HepG2 (cell line): Measurements from ENCODE around the gene SLC25A1.

Source experiments
- CENPBD1 ChIP-seq: sonication (generic); formaldehyde crosslinking; IDR thresholded peaks from 2 replicates; pipeline ENCODE4 v1.8.0; 2022; ENCODE audit warnings: missing genetic modification reagents, low read depth, mild to moderate bottlenecking, borderline replicate concordance
- EP300 ChIP-seq, 3 experiments: sonication (generic) in 1 of 3; formaldehyde crosslinking in 1 of 3; IDR thresholded peaks; 2 replicates each; pipeline versions ENCODE4 v1.5.1 to v1.6.1; 2011 to 2020; ENCODE audit warnings: low read depth in 2 of 3, low read length in 2 of 3, borderline replicate concordance in 1 of 3, improper control_type of control experiment in 1 of 3, mild to moderate bottlenecking in 1 of 3, missing genetic modification reagents in 1 of 3, moderate library complexity in 1 of 3
- GTF2F1 ChIP-seq: fragments of 150-350 bp; IDR thresholded peaks from 2 replicates; pipeline ENCODE4 v1.6.1; 2014; ENCODE audit warnings: low read length
- MYNN ChIP-seq: sonication (generic); formaldehyde crosslinking; IDR thresholded peaks from 2 replicates; pipeline ENCODE4 v1.4.0; 2020; ENCODE audit warnings: mild to moderate bottlenecking, low read depth, missing genetic modification reagents
- RELA ChIP-seq: sonication (generic); formaldehyde crosslinking; IDR thresholded peaks from 2 replicates; pipeline ENCODE4 v1.4.0; 2020; ENCODE audit warnings: missing genetic modification reagents
- RFX1 ChIP-seq: fragments of 450-650 bp; IDR thresholded peaks from 2 replicates; pipeline ENCODE4 v1.6.1; 2017
- SAFB2 ChIP-seq: sonication (generic); formaldehyde crosslinking; IDR thresholded peaks from 2 replicates; pipeline ENCODE4 v1.5.1; 2020; ENCODE audit warnings: missing genetic modification reagents, low read depth, mild to moderate bottlenecking, borderline replicate concordance
- USF2 ChIP-seq, 2 experiments: sonication (generic) in 1 of 2; formaldehyde crosslinking in 1 of 2; IDR thresholded peaks; 2 replicates each; pipeline versions ENCODE4 v1.5.1 to v1.6.1; 2011 to 2020; ENCODE audit warnings: borderline replicate concordance in 1 of 2, low read depth in 1 of 2, low read length in 1 of 2, mild to moderate bottlenecking in 1 of 2, missing genetic modification reagents in 1 of 2, moderate library complexity in 1 of 2
- ZNF609 ChIP-seq: sonication (generic); formaldehyde crosslinking; IDR thresholded peaks from 2 replicates; pipeline ENCODE4 v1.4.0; 2020; ENCODE audit warnings: mild to moderate bottlenecking, missing genetic modification reagents, borderline replicate concordance
- ZNF703 ChIP-seq: sonication (generic); formaldehyde crosslinking; IDR thresholded peaks from 2 replicates; pipeline ENCODE4 v1.5.1; 2020; ENCODE audit warnings: missing genetic modification reagents, mild to moderate bottlenecking, moderate library complexity, borderline replicate concordance
- ZSCAN20 ChIP-seq: sonication (generic); formaldehyde crosslinking; IDR thresholded peaks from 2 replicates; pipeline ENCODE4 v1.4.0; 2020; ENCODE audit warnings: missing genetic modification reagents, mild to moderate bottlenecking, borderline replicate concordance

GRCh38 chr22:19169002-19169946, 9.3 kb downstream of the SLC25A1 start:
- no peak for TF ChIP-seq RELA (CRISPR knock-in tag)
- no peak for TF ChIP-seq GTF2F1
- TF ChIP-seq ZSCAN20 (CRISPR knock-in tag): no peak
- no peak for TF ChIP-seq MYNN (CRISPR knock-in tag)
- TF ChIP-seq USF2 (IDR thresholded peaks at IDR 0.05; ENCODE audit: low read depth, low read length): no peak
- no peak for TF ChIP-seq USF2 (CRISPR knock-in tag; IDR thresholded peaks at IDR 0.05; ENCODE audit: borderline replicate concordance)
- TF ChIP-seq ZNF609 (CRISPR knock-in tag): no peak
- no peak for TF ChIP-seq RFX1
- no peak for TF ChIP-seq SAFB2 (CRISPR knock-in tag)
- TF ChIP-seq CENPBD1 (CRISPR knock-in tag): no peak
- TF ChIP-seq EP300 (IDR thresholded peaks at IDR 0.05; ENCODE audit: low read depth in 2 of 2, low read length in 2 of 2): no peak
- no peak for TF ChIP-seq EP300 (CRISPR knock-in tag; IDR thresholded peaks at IDR 0.05; ENCODE audit: borderline replicate concordance)
- TF ChIP-seq ZNF703: no peak
